ENCODE results near the gene CNTNAP2. TPM values are rescaled to one million over a fixed set of nuclear protein-coding genes. Genes with fewer than 3 reads are reported as not detected.

Gene CNTNAP2
- total RNA-seq, 1 donor from 2014 or later: 0.59 TPM

DNA sequence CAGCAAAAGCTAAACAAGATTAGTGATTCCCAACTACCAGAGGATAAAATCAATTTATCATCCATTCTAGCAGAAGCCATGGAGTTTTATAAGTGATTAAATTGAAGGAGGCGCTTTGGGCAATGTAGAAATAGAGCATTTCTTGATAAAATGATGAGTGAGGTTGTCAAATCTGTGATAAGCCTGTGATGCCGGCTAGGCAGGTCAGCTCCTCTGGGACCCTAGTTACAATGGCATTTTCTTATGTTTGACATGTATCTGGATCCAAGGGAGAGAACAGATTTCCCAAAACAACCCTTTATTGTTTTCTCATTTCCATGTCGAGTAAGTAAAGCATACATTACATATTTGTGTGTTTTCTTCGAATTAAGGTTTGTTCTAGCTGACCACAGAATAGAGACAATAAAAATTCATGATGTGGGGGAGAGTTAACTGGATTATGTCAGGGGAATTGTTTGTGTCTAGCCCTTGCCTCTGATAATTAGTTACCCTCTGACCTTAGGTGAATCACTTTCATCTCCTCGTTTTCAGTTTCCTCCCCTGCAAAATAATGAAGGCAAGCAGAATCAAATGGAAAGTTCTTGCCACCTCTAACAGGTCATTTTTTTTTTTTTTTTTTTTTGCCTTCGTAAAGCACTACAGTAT, 378.5 kb downstream of the CNTNAP2 start:
- ATAC-seq: no peak
- H3K4me3 ChIP-seq: no peak overlapping the region
- no peak for DNase-seq
- no peaks in the 10 kb centered on the region for H3K9me3 ChIP-seq
- no peaks in the 10 kb centered on the region for H3K36me3 ChIP-seq
- H3K4me1 ChIP-seq: no peaks in the 10 kb centered on the region
- TF ChIP-seq CTCF (IDR thresholded peaks at IDR 0.05): no peak
- H3K27ac ChIP-seq: no peak overlapping the region
- intact Hi-C loops (cut with DNase I): no loop called here
- no peaks in the 10 kb centered on the region for H3K27me3 ChIP-seq (ENCODE audit: low read depth)

DNA sequence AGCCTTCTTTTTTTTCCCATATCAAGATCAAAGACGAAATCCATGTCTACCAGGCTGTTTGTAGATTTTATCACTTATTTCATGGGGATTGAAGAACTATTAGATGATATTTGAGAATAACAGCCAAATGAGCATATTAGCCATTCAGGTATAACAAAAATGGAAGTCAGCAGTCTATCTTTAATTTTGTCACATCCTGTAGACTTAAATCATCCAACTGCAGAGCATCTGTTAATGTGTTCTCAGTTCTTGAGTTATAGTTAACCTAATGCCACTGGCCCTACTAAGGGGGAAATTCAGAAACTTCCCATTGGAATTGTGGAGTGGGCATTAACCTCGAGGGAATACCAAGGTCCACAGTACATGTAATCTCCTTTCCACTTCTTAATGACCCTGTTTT, 380.1 kb downstream of the CNTNAP2 start:
- Histone ChIP-seq H3K27ac (no peak overlapping the region), H3K4me3 (no peak overlapping the region), H3K27me3 (ENCODE audit: low read depth) (no peaks in the 10 kb centered on the region), H3K4me1 (no peaks in the 10 kb centered on the region), H3K36me3 (no peaks in the 10 kb centered on the region), H3K9me3 (no peaks in the 10 kb centered on the region)
- ATAC-seq (no peak), DNase-seq (no peak)
- intact Hi-C loops (cut with DNase I): no loop called here
- TF ChIP-seq CTCF (IDR thresholded peaks at IDR 0.05): no peak

DNA sequence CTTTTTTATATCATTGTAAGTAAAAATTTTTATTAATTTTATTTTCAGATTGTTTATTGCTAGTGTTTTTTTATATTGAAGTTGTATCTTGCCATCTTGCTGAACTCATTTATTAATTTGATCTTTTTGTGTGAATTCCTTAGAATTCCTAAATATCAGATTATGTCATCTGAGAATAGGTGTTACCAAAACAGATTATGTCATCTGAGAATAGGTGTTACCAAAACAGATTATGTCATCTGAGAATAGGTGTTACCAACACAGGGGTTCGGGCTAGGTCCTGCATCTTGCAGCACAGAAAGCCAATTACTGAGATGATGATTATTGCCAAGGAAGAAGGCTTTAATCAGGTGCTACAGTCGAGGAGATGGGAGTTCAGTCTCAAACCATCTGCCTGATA, 383.4 kb downstream of the CNTNAP2 start:
- intact Hi-C loops (cut with DNase I): no loop called here

DNA sequence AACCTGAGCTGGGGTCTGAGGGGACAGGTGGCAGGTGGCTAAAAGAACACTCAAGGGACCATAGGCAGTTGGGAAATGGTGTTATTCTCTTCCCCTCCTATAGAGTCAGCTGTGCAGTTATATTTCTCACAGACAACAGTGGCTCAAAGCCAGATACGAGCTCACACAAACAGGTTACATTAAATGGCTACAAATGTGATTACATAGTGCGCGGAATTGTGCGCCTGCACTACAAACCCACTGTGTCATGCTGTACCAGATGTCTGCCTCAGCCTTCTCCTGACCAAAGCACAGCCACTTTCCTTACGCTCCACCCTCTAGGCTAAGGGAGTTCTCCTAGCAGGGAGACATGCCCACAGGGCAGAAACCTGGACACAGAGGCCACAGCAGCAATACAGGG, 387.2 kb downstream of the CNTNAP2 start:
- DNase-seq: no peak
- H3K27me3 ChIP-seq (ENCODE audit: low read depth): no peaks in the 10 kb centered on the region
- intact Hi-C loops (cut with DNase I): no loop called here
- no peaks in the 10 kb centered on the region for H3K36me3 ChIP-seq
- H3K4me3 ChIP-seq: no peak overlapping the region
- ATAC-seq: no peak
- TF ChIP-seq CTCF (IDR thresholded peaks at IDR 0.05): no peak
- H3K27ac ChIP-seq: no peak overlapping the region
- no peaks in the 10 kb centered on the region for H3K4me1 ChIP-seq
- peaks cover 2% of the 10 kb centered on the region for H3K9me3 ChIP-seq

More for the DNA sequence above, 383.4 kb downstream of the CNTNAP2 start:
- no peak for ATAC-seq
- Histone ChIP-seq H3K4me3 (no peak overlapping the region), H3K4me1 (no peaks in the 10 kb centered on the region), H3K27ac (no peak overlapping the region), H3K9me3 (peaks cover 2% of the 10 kb centered on the region), H3K36me3 (no peaks in the 10 kb centered on the region), H3K27me3 (ENCODE audit: low read depth) (no peaks in the 10 kb centered on the region)
- TF ChIP-seq CTCF (IDR thresholded peaks at IDR 0.05): no peak
- DNase-seq: no peak

- H3K9me3 ChIP-seq: peaks cover 6% of the 10 kb centered on the region
- no peaks in the 10 kb centered on the region for H3K4me1 ChIP-seq
- no peak for TF ChIP-seq CTCF (IDR thresholded peaks at IDR 0.05)
- H3K27me3 ChIP-seq (ENCODE audit: low read depth): no peaks in the 10 kb centered on the region
- no peak overlapping the region for H3K4me3 ChIP-seq
- H3K27ac ChIP-seq: no peak overlapping the region
- H3K36me3 ChIP-seq: no peaks in the 10 kb centered on the region
- ATAC-seq (no peak), DNase-seq (no peak)
- intact Hi-C loops (cut with DNase I): no loop called here
Observed at GRCh38 chr7:146510088-146510680, 393.6 kb downstream of the CNTNAP2 start.

Measured in lower lobe of right lung (tissue), 2 donors.